Measurements from ENCODE around the gene CEP70.
"Not testable (repeated sequence)": the region's sequence is repeated elsewhere in the genome, so short reads cannot be mapped to it uniquely, and the experiment has no call there.

The CEP70 gene

DNA sequence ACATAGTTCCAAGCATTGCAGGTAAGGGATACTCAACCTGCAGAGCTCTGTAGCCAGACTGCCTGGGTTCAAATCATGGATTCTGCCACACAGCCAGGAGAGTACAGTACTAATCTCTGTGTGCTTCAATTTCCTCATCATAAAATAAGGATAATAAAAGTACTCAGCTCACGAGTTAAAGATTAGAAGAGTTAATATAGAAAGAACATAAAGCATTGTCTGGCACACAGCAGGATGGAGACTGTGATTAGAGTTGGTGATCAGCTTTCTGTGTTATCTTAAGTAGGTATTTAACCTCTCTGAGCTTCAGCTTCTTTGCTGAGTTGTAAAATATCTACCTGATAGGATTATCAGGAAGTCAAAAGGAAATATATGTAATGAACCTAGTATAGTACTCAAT is 2.7 kb downstream of the CEP70 start:
- no peak for DNase-seq

DNA sequence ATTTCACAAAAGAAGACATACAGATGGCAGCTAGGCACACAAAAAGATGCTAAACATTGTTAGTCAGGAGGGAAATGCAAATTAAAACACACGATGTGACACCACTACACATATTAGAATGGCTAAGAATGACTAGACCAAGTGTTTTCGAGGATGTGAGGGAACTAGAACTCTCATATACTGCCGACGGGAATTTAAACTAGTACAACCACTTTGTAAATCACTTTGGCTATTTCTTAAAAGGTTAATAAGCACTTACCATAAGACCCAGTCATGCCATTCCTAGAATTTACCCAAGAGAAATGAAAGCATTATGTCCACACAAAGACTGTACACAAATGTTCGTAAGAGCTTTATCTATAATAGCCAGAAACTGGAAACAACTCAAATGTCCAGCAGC is 5.6 kb downstream of the CEP70 start:
- no peak for DNase-seq

DNA sequence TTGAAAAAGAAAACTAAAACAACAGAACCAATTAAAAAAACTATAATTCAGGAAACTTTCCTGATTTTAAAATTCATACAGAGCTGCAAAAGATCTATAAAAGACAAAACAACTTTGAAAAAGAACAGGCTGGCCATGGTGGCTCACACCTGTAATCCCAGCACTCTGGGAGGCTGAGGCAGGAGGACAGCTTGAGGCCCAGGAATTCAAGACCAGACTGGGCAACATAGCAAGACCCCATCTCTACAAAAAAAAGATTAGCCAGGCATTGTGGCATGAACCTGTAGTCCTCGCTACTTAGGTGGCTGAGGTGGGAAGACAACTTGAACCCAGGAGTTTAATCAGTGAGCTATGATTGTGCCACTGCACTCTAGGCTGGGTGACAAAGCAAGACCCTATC is 6.7 kb downstream of the CEP70 start:
- DNase-seq: no peak

DNA sequence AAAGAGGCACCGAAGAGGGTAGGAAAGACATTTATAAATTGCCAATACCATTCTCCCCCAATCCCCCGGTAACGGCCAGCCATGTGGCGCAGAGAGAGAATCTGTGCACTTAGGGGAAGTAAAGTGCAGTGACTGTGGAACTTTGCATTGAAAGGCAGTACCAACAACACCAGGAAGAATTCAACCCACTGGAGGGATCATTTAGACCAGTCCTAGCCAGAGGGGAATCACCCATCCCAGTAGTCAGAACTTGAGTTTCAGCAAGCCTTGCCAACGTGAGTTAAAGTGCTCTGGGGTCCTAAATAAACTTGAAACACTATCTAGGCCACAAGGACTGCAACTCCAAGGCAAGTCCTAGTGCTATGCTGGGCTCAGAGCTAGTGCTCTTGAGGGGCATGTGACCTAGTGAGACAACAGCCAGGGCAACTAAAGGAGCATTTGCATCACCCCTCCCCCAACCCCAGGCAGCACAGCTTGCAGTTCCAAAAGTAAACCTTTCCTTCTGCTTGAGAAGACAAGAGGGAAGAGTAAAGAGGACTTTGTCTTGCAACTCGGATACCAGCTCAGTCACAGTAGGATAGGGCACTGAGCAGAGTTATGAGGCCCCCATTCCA is 15.0 kb downstream of the CEP70 start:
- DNase-seq: no peak

DNA sequence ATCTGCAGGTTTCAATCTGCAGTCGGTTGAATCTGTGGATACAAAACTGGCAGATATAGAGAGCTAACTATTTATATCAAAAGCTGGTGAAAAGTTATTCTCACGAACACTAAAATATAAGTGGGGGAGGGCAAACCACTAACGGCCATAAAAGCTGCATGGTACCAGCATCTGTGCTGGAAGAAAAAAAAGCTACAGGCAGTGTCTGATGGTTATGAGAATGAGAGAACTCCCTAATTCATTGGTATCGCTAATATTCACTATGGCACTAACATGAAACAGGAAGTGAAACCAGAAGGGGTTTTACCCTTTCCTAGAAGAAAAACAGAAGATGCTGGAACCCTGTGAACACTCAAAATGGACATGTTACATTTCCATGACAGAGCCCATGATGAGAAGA is 15.9 kb downstream of the CEP70 start:
- no peak for DNase-seq

DNA sequence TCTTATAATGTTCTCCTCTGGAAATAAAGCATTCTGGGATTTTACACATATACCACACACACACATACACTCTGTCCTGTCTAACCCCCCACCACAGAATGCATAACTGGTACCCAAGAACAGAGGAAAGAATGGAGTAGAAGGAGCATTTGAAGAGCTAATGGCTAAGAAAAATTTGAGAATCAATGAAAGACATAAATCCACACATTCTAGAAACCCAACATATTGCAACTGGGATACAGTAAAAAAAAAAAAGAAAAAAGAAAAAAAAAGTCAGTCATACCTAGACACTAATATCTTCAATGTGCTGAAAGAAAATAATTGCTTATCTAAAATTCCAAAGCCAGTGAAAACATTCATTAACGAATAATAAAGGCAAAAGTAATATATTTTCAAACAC is 20.9 kb downstream of the CEP70 start:
- DNase-seq: no peak

DNA sequence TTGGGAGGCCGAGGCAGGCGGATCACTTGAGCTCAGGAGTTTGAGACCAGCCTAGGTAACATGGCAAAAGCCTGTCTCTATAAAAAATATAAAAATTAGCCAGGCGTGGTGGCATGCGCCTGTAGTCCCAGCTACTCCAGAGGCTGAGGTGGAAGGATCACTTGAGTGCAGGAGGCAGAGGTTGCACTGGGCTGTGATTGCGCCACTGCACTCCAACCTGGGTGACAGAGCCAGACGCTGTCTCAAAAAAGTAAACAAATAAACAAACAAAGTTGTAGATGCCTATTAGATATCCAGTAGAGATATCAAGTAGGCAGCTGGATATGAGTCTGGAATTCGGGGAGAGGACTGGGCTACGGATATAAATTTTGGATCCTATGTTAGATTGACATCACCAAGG is 24.4 kb downstream of the CEP70 start:
- not testable (repeated sequence) for DNase-seq

DNA sequence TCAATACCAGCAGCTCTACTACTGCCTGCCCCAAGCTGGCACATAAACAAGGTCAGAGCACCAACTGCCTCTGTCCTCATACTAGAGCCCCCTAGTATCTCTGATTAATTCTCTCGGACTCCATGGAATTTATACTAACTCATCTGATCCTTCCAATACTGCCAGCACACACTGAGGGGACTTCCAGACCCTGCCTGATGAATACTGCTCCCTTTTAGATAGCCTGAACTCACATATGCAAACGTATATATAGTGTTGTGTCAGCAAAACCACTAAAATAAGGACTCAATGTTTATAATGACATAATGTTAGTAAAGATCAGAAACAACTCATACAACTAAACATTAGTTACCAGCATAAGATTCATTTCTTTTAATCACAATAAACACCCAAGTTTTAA is 25.0 kb downstream of the CEP70 start:
- no peak for DNase-seq

DNA sequence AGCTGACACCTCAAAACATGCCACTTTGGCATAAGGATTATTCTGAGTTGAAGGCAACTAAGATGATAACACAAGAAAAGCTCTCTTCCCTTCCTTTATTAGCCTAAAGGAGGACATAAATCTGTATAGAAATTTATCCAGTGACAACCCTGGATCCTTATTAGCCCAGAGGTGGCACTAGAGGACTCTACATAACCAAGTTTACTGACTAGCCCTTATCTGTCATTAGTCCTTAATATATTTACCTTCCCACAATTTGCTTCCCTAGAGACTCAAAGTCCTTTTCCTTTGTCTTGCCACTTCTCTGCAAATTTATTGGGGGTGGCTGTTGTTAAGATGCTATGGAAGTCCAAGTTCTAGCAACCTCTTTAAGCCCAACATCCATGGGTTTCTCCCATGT is 26.7 kb downstream of the CEP70 start:
- no peak for DNase-seq

DNA sequence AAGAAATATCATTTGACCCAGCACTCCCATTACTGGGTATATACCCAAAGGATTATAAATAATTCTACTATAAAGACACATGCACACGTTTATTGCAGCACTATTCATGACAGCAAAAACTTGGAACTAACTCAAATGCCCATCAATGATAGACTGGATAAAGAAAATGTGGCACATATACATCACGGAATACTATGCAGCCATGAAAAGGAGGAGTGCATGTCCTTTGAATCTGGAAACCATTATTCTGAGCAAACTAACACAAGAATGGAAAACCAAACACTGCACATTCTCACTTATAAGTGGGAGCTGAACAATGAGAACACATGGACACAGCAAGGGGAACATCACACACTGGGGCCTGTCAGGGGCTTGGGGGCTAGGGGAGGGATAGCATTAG is 27.8 kb downstream of the CEP70 start:
- DNase-seq: not testable (repeated sequence)

DNA sequence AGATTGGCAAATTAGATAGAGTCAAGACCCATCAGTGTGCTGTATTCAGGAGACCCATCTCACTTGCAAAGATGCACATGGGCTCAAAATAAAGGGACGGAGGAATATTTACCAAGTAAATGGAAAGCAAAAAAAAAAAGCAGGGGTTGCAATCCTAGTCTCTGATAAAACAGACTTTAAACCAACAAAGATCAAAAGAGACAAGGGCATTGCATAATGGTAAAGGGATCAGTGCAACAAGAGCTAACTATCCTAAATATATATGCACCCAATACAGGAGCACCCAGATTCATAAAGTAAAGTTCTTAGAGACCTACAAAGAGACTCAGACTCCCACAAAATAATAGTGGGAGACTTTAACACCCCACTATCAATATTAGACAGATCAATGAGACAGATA is 31.2 kb downstream of the CEP70 start:
- not testable (repeated sequence) for DNase-seq

DNA sequence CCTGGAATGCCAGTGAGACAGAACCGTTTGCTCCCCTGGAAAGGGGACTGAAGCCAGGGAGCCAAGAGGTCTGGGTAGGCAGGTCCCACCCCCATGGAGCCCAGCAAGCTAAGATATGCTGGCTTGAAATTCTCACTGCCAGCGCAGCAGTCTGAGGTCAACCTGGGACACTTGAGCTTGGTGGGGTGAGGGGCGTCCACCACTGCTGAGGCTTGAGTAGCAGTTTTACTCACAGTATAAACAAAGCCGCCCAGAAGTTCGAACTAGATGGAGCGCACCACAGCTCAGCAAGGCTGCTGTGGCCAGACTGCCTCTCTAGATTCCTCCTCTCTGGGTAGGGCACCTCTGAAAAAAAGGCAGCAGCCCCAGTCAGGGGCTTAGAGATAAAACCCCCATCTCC is 33.6 kb downstream of the CEP70 start:
- DNase-seq: no peak

DNA sequence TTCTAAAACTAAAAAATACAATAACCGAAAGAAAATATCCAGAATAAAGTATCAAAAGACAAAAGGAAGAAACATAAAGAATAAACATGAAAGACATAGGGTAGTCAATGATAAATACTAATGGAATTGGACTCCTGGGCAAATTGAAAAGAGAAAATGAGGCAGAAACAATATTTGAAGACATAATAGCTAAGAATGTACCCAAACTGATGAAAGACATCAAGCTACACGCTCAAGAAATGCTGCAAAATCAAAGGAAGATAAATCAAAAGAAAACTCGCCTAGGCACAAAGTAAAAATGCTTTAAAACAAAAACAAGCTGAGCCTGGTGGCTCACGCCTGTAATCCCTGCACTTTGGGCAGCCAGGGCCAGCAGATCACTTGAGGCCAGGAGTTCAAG is 34.9 kb downstream of the CEP70 start:
- DNase-seq: no peak

DNA sequence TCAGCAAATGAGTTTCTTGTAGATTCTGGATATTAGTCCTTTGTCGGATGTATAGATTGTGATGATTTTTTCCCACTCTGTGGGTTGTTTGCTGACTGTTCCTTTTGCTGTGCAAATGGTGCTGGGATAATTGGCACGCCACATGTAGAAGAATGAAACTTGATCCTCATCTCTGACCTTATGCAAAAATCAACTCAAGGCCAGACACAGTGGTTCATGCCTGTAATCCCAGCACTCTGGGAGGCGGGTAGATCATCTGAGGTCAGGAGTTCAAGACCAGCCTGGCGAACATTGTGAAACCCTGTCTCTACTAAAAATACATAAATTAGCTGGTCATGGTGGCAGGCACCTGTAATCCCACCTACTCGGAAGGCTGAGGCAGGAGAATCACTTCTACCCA is 39.3 kb downstream of the CEP70 start:
- not testable (repeated sequence) for DNase-seq

DNA sequence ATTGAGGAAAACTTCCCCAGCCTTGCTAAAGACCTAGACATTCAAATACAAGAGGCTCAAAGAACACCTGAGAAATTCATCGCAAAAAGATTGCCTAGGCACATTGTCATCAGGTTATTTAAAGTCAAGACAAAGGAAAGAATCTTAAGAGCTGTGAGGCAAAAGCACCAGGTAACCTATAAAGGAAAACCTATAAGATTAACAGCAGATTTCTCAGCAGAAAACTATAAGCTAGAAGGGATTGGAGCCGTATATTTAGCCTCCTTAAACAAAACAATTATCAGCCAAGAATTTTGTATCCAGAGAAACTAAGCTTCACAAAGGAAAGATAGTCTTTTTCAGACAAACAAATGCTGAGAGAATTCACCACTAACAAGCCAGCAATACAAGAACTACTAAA is 43.1 kb downstream of the CEP70 start:
- DNase-seq: not testable (repeated sequence)

DNA sequence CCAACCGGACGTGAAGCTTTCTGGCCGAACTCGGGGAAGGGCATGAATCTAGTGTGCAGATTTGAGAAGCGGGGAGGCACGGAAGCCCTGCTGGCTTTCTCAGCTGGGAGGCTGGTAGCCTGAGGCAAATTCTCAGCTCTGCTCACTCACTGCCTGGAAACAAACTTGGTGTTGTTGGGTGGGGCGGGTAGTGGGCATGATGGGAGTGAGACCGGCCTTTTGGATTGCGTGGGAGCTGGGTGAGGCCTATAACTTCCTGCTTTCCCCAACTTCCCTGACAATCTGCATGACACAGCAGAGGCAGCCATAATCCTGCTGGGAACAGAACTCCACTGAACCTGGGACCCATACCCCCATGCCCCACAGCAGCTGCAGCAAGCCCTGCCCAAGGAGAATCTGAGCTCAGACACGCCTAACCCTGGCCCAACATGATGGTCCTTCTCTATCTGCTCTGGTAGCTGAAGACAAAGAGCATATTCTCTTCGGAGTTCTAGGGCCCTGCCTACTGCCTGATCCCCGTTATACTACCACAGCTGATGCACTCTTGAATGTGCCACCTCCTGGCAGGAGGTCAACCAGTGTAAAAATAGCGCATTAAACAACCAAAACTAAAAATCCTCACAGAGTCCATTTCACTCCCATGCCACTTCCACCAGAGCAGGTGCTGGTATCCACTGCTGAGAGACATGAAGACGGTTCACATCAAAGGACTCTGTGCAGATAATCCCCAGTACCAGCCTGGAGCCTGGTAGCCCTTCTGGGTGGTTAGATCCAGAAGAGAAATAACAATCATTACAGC is 44.7 kb downstream of the CEP70 start:
- no peak for DNase-seq

DNA sequence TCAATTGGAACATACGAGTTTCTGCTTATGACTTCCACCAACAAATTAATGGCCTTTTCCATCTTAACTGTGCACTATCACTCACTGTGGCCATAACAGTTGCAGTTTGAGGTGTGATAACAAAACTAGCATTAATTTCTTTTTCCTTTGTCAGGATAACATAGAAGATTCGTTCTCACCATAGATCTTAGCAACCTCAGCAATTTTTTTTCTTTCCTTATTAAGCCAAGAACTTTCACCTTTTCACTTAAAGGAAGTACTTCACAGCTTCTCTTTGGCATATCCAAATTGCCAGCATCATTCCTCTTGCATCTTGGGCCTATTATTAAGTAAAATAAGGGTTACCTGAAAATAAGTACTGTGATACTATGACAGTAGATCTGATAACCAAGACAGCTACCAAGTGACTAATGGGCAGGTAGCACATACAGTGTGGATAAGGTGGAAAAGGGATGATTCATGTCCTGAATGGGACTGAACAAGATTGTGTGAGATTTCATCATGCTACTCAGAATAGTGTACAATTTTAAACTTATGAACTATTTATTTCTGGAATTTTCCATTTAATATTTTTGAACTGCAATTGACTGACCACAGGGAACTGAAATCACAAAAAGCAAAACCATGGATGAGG is 46.6 kb downstream of the CEP70 start:
- no peak for DNase-seq

DNA sequence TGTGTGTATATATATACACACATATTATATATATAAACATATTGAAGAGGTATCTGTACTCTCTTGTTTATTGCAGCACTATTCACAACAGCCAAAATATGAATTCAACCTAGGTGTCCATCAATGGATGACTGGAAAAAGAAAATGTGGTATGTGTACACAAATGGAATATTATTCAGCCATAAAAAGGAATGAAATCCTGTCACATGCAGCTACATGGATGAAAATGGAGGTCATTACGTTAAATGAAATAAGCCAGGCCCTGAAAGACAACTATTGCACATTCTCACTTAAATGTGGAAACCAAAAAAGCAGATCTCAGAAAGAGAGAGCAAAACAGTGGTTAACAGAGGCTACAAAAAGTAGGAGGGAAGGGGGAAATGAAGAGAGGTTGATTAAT is 49.5 kb downstream of the CEP70 start:
- no peak for DNase-seq

DNA sequence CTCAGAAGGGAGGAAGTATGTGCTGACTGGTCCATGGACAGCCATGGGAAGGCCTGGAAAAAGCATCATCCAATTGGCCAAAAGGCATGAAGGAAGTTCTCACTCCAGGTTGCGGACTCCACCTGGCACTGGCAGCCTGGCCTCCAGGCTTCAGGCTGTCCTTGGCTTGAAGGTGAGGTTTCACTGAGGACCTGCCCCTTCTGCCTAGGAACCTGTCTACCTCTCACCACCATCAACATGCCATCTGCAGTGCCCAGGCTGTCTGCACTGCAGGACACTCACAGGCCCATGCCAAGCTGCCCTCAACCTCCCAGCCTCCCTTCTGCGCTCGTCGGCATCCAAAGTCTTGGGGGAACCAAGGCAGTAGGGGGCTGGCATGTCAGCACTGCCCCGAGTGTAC is 51.1 kb downstream of the CEP70 start:
- no peak for DNase-seq

DNA sequence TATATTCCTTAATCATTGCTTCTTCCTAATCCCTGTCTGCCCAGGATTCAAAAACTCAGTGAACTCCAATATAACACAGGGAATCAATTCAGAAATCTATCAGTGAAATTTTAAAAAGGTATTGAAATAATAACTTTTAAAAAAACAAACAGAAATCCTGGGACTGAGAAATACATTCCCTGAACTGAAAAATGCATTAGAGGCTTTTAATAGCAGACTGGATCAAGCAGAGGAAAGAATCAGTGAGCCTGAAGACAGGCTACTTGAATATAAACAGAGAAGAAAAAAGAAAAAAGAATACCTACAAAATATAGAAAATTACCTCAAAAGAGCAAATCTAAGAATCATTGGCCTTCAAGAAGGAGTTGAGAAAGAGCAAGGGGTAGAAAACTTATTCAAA is 54.7 kb downstream of the CEP70 start:
- no peak for DNase-seq

DNA sequence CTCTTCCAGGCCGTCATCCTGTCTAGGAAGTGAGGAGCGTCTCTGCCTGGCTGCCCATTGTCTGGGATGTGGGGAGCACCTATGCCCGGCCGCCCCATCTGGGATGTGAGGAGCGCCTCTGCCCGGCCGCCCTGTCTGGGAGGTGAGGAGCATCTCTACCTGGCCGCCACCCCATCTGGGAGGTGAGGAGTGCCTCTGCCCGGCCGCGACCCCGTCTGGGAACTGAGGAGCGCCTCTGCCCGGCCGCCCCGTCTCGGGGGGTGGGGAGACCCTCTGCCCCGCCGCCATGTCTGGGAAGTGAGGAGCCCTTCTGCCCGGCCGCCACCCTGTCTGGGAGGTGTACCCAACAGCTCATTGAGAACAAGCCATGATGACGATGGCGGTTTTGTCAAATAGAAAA is 72.6 kb downstream of the CEP70 start:
- not testable (repeated sequence) for DNase-seq

DNA sequence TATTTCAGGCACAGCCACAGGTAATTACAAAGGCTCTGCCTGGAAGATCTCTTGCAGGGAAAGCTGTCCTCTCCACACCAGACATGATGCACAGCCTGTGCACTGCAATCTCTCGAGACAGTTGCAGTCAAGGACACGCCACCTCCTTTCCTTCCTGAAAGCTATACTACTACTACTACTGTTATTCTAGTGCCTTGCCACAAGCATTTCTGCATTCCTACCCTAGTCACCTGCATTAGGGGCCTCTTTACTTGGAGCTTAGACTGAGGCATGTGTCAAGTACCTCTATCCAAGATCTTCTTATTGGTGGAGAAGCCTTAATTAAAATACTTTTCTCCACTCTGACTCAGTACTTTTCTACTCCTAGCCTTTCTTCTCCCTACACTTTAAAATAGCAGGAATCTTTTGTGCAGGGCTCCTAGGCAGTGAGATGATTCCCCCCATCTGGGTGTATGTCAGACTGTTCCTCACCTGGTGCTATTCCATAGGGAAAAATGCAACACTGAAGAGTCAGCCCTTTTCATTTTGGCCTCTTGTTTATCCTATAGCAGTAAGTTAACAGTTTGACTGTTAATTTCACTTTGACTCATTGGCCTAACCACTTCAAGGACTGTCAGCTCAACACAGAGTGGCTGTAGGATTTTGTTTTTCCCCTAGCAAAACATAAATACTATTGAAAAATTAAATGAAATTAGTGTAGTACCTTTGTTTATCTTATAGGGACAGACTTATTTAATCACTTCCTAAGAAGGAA is 80.8 kb downstream of the CEP70 start:
- DNase-seq: no peak

DNA sequence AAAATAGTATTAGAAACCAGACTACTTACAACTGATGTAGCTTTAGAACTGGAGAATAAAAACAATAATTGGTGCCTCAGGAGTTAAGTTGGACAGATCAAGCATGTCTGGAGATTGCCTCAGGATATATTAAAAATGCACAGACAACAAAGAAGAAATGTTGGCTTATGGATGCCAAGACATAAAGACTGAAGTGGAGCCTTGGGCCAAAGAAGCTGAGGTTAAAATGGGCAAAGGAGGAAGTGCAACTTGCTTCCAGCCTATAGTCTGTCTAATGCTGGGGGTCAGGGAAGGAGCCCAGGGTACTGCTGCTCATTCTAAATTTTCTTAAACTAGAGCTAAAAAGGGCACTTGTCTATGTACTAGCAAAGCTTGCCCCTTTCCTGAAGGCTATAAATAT is 82.1 kb downstream of the CEP70 start:
- DNase-seq: no peak

DNA sequence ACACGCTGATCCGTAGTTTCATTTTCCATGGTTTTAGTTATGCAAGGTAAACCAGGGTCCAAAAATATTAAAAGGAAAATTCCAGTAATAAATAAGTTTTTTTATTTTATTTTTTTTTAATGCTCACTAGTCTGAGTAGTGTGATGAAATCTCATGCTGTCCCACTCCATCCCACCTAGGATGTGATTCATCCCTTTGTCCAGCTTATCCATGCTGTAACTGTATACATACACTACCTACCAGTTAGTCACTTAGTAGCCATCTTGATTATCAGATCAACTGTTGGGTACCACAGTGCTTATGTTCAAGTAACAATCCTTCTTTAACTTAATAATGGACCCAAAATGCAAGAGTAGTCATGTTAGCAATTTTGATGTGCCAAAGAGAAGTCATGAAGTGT is 84.5 kb downstream of the CEP70 start:
- no peak for DNase-seq
